HG03280 (cell line): ENCODE data around the gene ATP11B.
"Not testable (repeated sequence)": the region's sequence is repeated elsewhere in the genome, so short reads cannot be mapped to it uniquely, and the experiment has no call there.

Experiments
- ATAC-seq: cut with Tn5 transposase; IDR thresholded peaks from one replicate; pipeline ENCODE4 v1.9.1; 2021; ENCODE audit warnings: mild to moderate bottlenecking, moderate library complexity; ENCODE audit not compliant: unreplicated experiment

Gene ATP11B

GRCh38 chr3:182824957-182825356 lies 31.7 kb downstream of the ATP11B start:
- no peak for ATAC-seq

GRCh38 chr3:182829761-182830405 lies 36.6 kb downstream of the ATP11B start:
- no peak for ATAC-seq

- ATAC-seq, result no peak
These were observed 44.7 kb downstream of the ATP11B start for GRCh38 chr3:182837855-182838454.

GRCh38 chr3:182843478-182843877 lies 50.2 kb downstream of the ATP11B start:
- ATAC-seq, result no peak

DNA sequence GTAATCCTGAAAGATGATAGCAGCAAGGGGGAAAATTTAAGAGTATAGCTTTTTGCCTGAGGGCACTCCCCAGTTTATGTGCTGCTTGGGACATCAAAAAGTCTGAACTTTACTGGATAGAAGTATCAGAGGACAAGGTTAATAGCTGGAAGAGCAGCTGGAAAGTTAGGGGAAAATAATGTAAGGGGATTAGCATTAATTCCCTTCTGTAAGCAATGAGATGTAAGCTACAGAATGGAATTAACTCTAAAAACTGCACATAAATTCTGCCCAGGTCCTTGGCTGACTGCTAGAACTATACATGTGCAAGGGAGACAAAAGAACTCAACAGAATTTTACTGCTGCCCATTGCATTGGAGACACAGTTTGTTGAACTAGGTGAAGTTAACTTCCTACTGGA lies 55.6 kb downstream of the ATP11B start:
- no peak for ATAC-seq

DNA sequence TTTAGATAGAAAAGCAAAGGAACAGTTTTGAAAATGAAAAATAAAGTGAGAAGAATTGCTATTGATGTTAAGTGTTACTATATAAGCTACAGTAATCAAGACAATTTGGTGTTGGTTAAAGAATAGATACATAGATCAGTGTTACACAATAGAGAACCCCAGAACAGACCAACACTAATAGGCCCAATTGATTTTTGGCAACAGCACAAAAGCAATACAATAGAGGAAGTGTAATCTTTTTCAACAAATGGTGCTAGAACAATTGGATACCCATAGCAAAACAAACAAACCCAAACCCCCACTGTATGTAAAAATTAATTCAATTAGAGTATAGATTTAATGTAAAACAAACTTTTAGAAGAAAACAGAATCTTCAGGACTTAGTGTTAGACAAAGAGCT lies 61.8 kb downstream of the ATP11B start:
- no peak for ATAC-seq

DNA sequence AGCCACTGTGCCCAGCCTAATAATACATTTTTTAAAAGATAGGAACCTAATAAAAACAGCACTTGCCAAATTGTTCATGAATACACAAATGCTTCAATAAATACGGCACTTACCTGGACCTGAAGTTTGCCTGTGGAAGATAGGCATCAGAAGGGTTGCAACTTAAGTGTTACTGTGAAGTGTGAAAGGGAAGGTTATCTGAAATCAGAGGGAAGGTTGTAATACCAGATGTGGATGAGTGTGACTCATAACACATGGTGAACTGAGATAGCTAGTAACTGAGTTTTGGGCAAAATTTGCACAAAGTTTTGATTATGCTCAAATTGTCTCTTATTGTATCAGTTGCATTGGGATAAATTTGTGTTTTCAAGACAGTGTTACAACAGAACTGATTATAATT lies 68.0 kb downstream of the ATP11B start:
- ATAC-seq, result no peak

GRCh38 chr3:182862159-182862860 lies 69.0 kb downstream of the ATP11B start:
- ATAC-seq, result no peak

DNA sequence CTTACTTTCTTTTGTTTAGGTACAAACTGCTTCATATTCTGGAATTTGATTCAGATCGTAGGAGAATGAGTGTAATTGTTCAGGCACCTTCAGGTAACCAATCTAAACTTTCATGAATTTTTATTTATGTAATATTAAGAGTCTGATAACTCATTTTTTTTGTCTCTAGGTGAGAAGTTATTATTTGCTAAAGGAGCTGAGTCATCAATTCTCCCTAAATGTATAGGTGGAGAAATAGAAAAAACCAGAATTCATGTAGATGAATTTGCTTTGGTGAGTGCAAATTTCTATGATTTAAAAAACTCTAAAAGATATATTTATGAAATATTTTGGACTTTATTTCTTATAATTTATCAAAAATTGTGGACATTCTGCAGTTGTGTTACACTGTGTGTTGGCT lies 75.8 kb downstream of the ATP11B start:
- ATAC-seq, result no peak

DNA sequence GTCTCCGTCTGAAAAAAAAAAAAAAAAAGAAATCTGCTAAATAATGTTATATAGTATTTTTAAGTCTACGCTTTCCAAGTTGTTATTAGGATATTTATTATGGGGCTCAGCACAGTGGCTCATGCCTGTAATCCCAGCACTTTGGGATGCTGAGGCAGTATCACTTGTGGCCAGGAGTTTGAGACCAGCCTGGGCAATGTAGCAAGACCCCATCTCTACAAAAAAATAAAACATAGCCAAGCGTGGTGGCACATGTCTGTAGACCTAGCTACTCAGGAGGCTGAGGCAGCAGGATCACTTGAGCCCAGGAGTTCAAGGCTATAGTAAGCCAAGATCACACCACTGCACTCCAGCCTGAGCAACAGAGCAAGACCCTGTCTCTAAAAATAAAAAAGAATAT lies 77.6 kb downstream of the ATP11B start:
- not testable (repeated sequence) for ATAC-seq

- ATAC-seq, result no peak
These were observed 85.8 kb downstream of the ATP11B start for GRCh38 chr3:182879031-182879611.

DNA sequence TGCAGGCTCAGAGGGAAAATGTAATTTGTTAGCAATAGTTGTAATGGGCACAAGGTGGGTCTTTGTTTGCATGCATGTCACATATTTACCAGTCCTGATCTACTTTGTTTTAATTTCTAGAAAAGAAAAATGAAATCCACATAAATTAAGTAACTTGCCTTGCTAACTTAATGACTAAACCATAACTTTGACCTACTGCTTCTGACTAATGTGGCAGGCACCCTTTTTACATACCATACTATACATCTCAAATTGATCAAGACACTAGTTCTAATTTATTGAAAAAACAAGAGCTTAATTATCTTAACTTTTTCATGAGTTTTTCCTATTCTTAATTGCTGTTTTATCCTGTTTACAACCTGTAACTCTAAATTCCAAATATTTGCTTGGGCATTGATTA lies 93.2 kb downstream of the ATP11B start:
- no peak for ATAC-seq

- no peak for ATAC-seq
These were observed 96.8 kb downstream of the ATP11B start for GRCh38 chr3:182889948-182890629.

DNA sequence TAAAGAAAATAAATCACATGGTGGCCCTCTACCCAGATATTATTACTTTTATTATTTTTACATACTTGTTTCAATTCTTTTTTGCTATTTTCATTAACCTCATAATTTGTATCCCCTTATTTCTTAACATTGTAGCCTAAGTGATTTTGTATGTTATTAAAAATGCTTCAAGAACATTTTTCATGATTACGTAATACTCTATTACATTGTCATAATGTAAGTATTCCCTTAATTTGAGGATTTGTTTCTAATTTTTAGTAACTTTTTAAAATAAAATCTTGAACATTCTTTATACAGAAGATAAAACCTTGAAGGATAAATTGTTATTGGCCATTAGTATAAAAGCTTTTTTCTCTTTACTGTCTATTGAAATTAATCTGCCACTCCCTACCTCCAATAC lies 98.1 kb downstream of the ATP11B start:
- ATAC-seq, result no peak

DNA sequence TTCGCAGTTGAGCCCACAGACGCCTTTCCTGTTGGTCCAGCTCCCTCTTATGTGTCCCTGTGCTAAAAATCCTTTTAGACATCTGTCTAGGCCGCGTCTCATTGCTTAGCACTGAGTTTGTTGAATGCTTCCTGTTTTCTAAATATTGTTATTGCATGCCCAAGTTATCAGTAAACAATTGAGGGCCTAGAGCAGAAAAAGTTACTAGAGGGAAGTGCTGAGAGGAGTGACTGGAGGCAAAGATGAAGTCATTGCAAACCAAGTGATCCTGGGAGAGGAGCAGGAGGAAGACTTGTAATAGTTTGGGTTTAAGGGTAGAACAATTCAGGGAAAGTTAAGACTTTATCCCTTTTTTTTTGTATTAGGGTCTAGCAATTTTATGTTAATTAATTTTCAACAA lies 98.9 kb downstream of the ATP11B start:
- ATAC-seq, result no peak

DNA sequence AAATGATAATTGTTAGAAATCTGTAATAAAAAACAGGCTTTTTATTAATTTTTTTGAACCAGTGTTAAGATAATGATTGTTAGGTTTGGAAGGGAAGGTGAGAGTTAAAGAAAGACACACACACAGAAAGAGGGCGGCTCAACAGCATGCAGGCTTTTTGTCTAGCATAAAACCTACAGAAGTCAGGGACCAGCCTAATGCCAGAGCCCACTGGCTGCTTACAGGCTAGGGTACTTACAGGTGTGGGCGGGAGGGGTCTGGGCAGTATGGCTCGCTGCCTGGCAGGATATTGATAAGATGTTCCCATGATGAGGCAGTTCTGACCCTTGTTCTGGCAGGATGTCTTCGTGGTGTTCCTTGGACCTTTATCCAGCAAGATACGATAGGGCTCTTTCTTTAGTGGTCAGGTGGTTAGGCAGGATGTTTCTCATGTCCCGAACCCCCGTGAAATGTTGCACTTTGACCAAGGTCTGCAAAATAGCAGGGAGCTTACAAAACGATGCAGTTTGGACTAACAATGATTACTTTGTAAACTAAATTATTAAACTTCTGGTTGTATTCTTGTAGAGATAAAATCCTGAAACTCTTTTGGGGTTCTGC lies 102.3 kb downstream of the ATP11B start:
- no peak for ATAC-seq

DNA sequence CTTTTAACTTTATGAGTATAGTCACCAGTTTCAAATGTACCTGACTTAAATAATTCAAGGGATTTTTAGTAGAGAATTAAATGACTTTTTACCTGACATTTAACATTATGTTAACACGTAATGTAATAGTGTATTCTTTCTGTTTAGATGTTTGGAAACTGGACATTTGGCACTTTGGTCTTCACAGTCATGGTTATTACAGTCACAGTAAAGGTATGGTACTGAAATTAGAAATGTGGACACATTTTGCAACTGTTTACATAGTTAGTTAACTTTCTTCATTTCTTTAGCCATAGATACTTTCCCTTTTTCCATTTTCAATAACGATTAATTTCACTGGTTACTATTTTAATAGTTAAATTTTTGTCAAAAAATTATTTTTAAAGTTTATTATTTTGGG lies 103.2 kb downstream of the ATP11B start:
- ATAC-seq, result no peak

DNA sequence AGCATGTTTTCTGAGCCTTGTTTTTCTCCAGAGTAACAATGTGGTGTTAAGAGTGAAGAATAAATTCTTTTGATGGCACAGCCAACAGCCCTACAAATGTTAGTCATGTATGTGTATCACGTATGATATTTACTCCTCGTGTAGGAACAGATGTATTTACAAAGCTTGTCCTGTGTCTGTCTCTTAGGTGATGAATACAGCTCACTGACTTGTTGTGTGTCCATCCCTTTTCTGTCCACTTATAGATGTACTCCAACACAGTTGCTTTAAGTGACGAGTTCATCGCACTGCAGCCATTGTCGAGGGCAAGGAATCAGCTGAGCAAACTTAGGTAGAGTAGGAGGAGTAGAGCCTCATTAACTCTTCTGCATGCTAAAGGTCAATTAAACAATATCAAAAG lies 108.9 kb downstream of the ATP11B start:
- ATAC-seq, result no peak

DNA sequence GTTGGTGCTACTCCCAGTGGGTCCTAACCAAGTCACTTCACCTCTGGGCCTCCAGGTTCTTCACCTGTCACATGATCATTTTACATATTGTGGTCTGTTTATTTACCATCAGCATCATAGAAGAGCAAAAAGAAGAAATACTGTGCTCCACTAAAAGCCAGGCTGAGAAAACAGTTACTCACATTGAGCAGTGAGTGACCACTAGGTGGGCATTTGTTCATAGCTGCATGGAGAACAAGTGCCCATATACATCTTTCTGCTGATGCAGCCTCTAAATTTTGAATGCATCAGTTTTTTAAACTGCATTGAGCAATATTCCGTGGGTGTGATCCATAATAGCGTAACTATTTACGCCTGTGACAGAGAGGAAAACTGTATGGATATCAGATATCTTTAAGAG lies 110.9 kb downstream of the ATP11B start:
- ATAC-seq, result no peak

DNA sequence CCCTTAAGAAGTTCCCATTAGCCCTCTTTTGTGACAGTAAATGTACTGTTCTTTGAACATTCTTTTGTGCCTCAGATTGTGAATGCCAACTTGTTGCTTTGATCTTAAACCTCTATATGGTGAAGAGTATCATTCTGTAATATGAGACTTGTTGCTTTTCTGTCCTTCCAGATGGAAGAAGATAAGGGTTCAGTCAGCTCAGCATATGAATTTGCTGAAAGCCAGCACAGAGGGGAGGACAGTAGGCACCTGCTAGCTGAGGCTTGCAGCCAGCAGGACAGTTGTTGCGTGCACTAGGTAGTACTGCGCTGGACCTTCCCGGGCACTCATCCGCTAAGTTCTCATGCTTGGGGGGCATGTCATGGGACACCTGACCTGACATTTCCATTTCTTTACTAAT lies 112.3 kb downstream of the ATP11B start:
- ATAC-seq, result no peak

DNA sequence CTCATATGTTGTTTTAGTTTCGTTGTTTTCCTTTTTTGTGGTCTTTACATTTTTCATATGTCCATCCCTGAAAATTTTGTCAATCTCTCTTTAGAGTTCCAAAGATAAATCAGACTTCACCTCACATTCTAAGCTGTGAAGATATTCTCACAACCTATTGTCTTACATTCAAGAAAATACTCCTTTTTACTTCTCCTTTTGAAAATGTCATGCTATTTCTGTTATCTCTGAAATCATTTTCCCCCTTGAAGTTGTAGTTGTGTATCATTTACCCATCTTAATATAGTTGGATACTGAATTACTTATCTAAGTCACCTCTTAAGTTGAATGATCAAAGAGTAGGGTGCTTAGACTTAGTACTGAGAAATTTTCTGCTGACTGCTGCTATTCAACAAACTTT lies 112.7 kb downstream of the ATP11B start:
- ATAC-seq, result no peak
